Lower leg skin (tissue), 4 donors: ENCODE results near the gene EDA2R. TPM values are rescaled to one million over a fixed set of nuclear protein-coding genes. Genes with fewer than 3 reads are reported as not detected.

Experiments
- DNase-seq, 2 donors: peaks; one replicate each; pipeline ENCODE4 v3.0.0-alpha.2; 2019; ENCODE audit warnings: low spot score in 2 of 2
- H3K4me3 ChIP-seq: fragments of 200-600 bp; sonication (generic); 2 replicates; pipeline ENCODE4 v1.5.1; 2017; ENCODE audit warnings: mild to moderate bottlenecking, low read depth; ENCODE audit not compliant: poor library complexity, severe bottlenecking
- CTCF ChIP-seq, 3 donors: fragments of 450-650 bp; IDR thresholded peaks; one replicate each; pipeline ENCODE4 v1.5.1; 2016; ENCODE audit warnings: antibody characterized with exemption in 3 of 3, mild to moderate bottlenecking in 3 of 3, moderate library complexity in 2 of 3
- POLR2A ChIP-seq, 2 donors: fragments of 450-650 bp; IDR thresholded peaks; one replicate each; pipeline ENCODE4 v1.6.1; 2016 to 2017; ENCODE audit warnings: antibody characterized with exemption in 2 of 2, mild to moderate bottlenecking in 1 of 2, moderate library complexity in 1 of 2
- WGBS, 2 donors: methylation state at CpG; one replicate each; pipeline ENCODE4 v1.1.5; 2018; 5-methylcytosine and 5-hydroxymethylcytosine counted together
- intact Hi-C: fragments of 100-400 bp; cut with DNase I; formaldehyde crosslinking; loops from one replicate; pipeline ENCODE4 v1.15.0; 2023; ENCODE audit warnings: low total_unique reads
- total RNA-seq, 4 donors: library from RNA; depleted of rRNA; stranded (reverse); fragments of >200 nt; gene quantifications; one replicate each; pipeline ENCODE4 v1.1.0, GENCODE V29; 2016

EDA2R gene
- total RNA-seq: under 1 TPM; 0.21 to 0.97 (median 0.60) TPM

- H3K4me3 ChIP-seq: no peak within 1 kb of the TSS
- DNase-seq: peak in 1 of 2 donors; percentile 14
- intact Hi-C loops: no loop called here
- 5 to 30% methylated on average over 10 to 32 of the region's 32 CpGs for WGBS, 2 donors
- TF ChIP-seq POLR2A (IDR thresholded peaks at IDR 0.05) (no peak), CTCF (IDR thresholded peaks at IDR 0.05) (no peak)
These were observed at the start of gene EDA2R for GRCh38 chrX:66638591-66639500. EDA2R (minus strand) TSS chrX:66639078; CDS start chrX:66616020, 23,058 bp downstream.

- intact Hi-C loops: no loop called here
- no peak for DNase-seq
These were observed 45.3 kb upstream of the EDA2R start for GRCh38 chrX:66684196-66684595.

GRCh38 chrX:66680451-66680850, 41.6 kb upstream of the EDA2R start:
- 71 to 79% methylated on average over 2 of the region's 2 CpGs for WGBS, 2 donors
- intact Hi-C loops: no loop called here
- TF ChIP-seq POLR2A (IDR thresholded peaks at IDR 0.05): no peak
- no peak for TF ChIP-seq CTCF (IDR thresholded peaks at IDR 0.05)
- no peak overlapping the region for H3K4me3 ChIP-seq
- no peak for DNase-seq

More at GRCh38 chrX:66684196-66684595, 45.3 kb upstream of the EDA2R start:
- WGBS, 2 donors: 26 to 41% methylated on average over 2 of the region's 2 CpGs
- H3K4me3 ChIP-seq: no peak overlapping the region
- no peak for TF ChIP-seq POLR2A (IDR thresholded peaks at IDR 0.05)
- no peak for TF ChIP-seq CTCF (IDR thresholded peaks at IDR 0.05)

- WGBS, 2 donors: 52 to 69% methylated on average over 5 of the region's 5 CpGs
- TF ChIP-seq CTCF (IDR thresholded peaks at IDR 0.05) (no peak), POLR2A (IDR thresholded peaks at IDR 0.05) (no peak)
- intact Hi-C loops: no loop called here
- no peak for DNase-seq
- H3K4me3 ChIP-seq: no peak overlapping the region
These were observed 38.6 kb upstream of the EDA2R start for GRCh38 chrX:66677430-66677829.

- no peak for DNase-seq
- no peak overlapping the region for H3K4me3 ChIP-seq
- intact Hi-C loops: no loop called here
- WGBS, 2 donors: 48 to 50% methylated on average over 2 of the region's 2 CpGs
- TF ChIP-seq POLR2A (IDR thresholded peaks at IDR 0.05) (no peak), CTCF (IDR thresholded peaks at IDR 0.05) (no peak)
These were observed 38.1 kb upstream of the EDA2R start for GRCh38 chrX:66676990-66677389.
